ENCODE measurements around the gene SERINC5.

DNA sequence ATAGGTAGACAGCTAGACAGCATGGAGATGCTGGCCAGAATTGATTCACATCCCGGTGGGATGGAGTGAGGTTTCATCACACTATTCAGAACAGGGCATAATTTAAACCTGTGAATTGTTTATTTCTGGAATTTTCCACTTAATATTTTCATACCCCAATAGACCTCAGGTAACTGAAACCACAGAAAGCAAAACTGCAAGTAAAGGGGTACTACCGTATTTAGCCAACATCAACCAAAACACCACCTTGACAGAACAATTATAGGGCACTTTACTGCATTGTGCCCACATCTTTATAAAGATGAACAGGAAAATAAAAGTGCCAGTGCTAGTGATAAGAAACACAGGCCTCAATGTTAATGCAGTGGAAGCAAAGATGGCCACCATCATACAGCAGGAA lies 7.5 kb downstream of the SERINC5 start:
- TF ChIP-seq, protein P1, sequence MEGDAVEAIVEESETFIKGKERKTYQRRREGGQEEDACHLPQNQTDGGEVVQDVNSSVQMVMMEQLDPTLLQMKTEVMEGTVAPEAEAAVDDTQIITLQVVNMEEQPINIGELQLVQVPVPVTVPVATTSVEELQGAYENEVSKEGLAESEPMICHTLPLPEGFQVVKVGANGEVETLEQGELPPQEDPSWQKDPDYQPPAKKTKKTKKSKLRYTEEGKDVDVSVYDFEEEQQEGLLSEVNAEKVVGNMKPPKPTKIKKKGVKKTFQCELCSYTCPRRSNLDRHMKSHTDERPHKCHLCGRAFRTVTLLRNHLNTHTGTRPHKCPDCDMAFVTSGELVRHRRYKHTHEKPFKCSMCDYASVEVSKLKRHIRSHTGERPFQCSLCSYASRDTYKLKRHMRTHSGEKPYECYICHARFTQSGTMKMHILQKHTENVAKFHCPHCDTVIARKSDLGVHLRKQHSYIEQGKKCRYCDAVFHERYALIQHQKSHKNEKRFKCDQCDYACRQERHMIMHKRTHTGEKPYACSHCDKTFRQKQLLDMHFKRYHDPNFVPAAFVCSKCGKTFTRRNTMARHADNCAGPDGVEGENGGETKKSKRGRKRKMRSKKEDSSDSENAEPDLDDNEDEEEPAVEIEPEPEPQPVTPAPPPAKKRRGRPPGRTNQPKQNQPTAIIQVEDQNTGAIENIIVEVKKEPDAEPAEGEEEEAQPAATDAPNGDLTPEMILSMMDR (conservative IDR thresholded peaks at IDR 0.05; ENCODE audit: low read length): no peak
- no peak for TF ChIP-seq EZH2phosphoT487 (IDR thresholded peaks at IDR 0.05; ENCODE audit: borderline replicate concordance)
